ENCODE data around the gene NR3C2. TPM values are rescaled to one million over a fixed set of nuclear protein-coding genes. Genes with fewer than 3 reads are reported as not detected.

The NR3C2 gene
- total and polyA plus RNA-seq, 10 of the 15 experiments (the other 5 are each of a cell fraction or from before 2014, with no cell fraction given), result 0.05 to 0.11 (median 0.08) TPM; not detected in 4

DNA sequence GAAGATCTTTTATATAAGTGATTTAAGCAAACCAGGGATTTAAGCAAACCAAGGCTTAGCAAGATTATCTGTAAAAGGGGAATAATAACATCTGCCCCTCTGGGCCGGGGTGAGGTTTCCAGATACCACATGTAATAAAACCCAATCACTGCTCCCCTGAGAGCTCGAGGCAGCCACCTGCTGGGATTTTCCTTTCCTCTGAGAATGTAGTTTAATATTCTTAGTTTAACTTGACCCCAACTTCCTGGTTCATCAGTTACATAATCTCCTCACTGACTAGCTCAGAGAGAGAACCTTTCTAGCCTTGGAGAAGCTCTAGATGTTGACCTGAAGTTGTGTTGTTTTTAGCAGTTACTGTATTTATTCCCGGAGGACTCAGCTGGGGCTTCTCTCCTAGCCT is 387.9 kb downstream of the NR3C2 start:
- DNase-seq (ENCODE audit: low read depth, low spot score), result no peak
- Histone ChIP-seq H3K9me3 (replicated peaks; ENCODE audit: control insufficient read depth, insufficient read depth, low read length) (no peaks in the 10 kb centered on the region), H3K4me1 (ENCODE audit: control insufficient read depth, insufficient read depth, low read length) (peaks cover 30% of the 10 kb centered on the region), H3K9ac (ENCODE audit: control insufficient read depth, insufficient read depth, low read length) (no peak overlapping the region), H3K27me3 (replicated peaks in 1 of 2; ENCODE audit: control insufficient read depth in 2 of 2, insufficient read depth in 2 of 2, low read length in 1 of 2) (no peaks in the 10 kb centered on the region), H3K27ac (ENCODE audit: control insufficient read depth, insufficient read depth) (no peak overlapping the region), H3K79me2 (ENCODE audit: control insufficient read depth, insufficient read depth, low read length) (peaks cover 3% of the 10 kb centered on the region; the same call in 1 of the 2 replicates), H3K4me3 (no peak overlapping the region), H4K20me1 (ENCODE audit: control insufficient read depth, insufficient read depth) (peaks cover 5% of the 10 kb centered on the region; the same call in 1 of the 2 replicates), H2AFZ (ENCODE audit: control insufficient read depth, low read depth, low read length) (no peak overlapping the region), H3K36me3 (ENCODE audit: control insufficient read depth in 2 of 2, insufficient read depth in 2 of 2, low read length in 1 of 2) (peaks cover 0 to 2% of the 10 kb centered on the region in 2 experiments; a peak in 2 of 4 replicates), H3K4me2 (ENCODE audit: control insufficient read depth, insufficient read depth) (no peak overlapping the region)
- in situ Hi-C loops (cut with MboI), result no loop called here
- WGBS (ENCODE audit: insufficient coverage, insufficient replicate concordance, low lambda C conversion rate, missing lambda C conversion rate), result 10% methylated on average over 3 of the region's 3 CpGs
- peak; percentile 4; the same call in 1 of the 3 replicates for ATAC-seq
- no TSS peak for BruUV-seq (replicated peaks)
- no peak for FAIRE-seq
- SMC1A ChIA-PET (ENCODE audit: uncharacterized antibody, unreplicated experiment), result interaction anchor here (0.8 to 1.7 kb wide), 6 partner anchors 10 to 187 kb away, joined by 3 to 4 read pairs (median 4); no protein-coding TSS in a partner anchor
- POLR2A ChIA-PET, result no interaction called here
- intact Hi-C loops (cut with micrococcal nuclease; ENCODE audit: unreplicated experiment), result loop anchor here (10.0 kb wide), 1 partner anchor 439 kb away; the partner anchor contains the start of gene TMEM184C
- RAD21 ChIA-PET (ENCODE audit: unreplicated experiment), result interaction anchor here (1.0 to 1.5 kb wide), 3 partner anchors 8 to 187 kb away, joined by 3 to 6 read pairs (median 3); no protein-coding TSS in a partner anchor
- CTCF ChIA-PET, result interaction anchor here (0.5 to 4.3 kb wide), 4 partner anchors 9 to 235 kb away, joined by 3 to 25 read pairs (median 4); no protein-coding TSS in a partner anchor
- TF ChIP-seq, protein P1, sequence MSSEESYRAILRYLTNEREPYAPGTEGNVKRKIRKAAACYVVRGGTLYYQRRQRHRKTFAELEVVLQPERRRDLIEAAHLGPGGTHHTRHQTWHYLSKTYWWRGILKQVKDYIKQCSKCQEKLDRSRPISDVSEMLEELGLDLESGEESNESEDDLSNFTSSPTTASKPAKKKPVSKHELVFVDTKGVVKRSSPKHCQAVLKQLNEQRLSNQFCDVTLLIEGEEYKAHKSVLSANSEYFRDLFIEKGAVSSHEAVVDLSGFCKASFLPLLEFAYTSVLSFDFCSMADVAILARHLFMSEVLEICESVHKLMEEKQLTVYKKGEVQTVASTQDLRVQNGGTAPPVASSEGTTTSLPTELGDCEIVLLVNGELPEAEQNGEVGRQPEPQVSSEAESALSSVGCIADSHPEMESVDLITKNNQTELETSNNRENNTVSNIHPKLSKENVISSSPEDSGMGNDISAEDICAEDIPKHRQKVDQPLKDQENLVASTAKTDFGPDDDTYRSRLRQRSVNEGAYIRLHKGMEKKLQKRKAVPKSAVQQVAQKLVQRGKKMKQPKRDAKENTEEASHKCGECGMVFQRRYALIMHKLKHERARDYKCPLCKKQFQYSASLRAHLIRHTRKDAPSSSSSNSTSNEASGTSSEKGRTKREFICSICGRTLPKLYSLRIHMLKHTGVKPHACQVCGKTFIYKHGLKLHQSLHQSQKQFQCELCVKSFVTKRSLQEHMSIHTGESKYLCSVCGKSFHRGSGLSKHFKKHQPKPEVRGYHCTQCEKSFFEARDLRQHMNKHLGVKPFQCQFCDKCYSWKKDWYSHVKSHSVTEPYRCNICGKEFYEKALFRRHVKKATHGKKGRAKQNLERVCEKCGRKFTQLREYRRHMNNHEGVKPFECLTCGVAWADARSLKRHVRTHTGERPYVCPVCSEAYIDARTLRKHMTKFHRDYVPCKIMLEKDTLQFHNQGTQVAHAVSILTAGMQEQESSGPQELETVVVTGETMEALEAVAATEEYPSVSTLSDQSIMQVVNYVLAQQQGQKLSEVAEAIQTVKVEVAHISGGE (CRISPR knock-in tag; IDR thresholded peaks at IDR 0.05), result no peak
- TF ChIP-seq NR2F1 (conservative IDR thresholded peaks at IDR 0.05) (peak; percentile 63; the same call in 1 of the 2 replicates), HDAC6 (IDR thresholded peaks at IDR 0.05; ENCODE audit: unreplicated experiment) (no peak), RAD21 (IDR thresholded peaks at IDR 0.05; ENCODE audit: insufficient read depth, low read depth, low read length) (0 out of 2 replicates have a peak, but pooled peaks have one; percentile 4)
